Heart left ventricle (tissue), 16 donors: Measurements from ENCODE around the gene IPO9. TPM values are rescaled to one million over a fixed set of nuclear protein-coding genes. Genes with fewer than 3 reads are reported as not detected.

Source experiments
- ATAC-seq, 4 donors: fragments of 200-7000 bp; cut with Tn5 transposase; one replicate each; pipeline ENCODE4 v1.9.1; 2020 to 2022; ENCODE audit warnings: moderate library complexity in 4 of 4, mild to moderate bottlenecking in 3 of 4, moderate number of reproducible peaks in 1 of 4
- DNase-seq, 5 donors: peaks; one replicate each; pipeline ENCODE4 v3.0.0-alpha.2; 2020
- H3K27ac ChIP-seq, 12 donors: fragments of 200-600 bp; sonication (generic) in 4 of 12; one replicate each; pipeline versions ENCODE4 v1.5.0 to v1.8.0; 2016 to 2022; ENCODE audit warnings: mild to moderate bottlenecking in 2 of 12
- H3K27me3 ChIP-seq, 9 donors: fragments of 200-600 bp; sonication (generic) in 2 of 9; one replicate each; pipeline versions ENCODE4 v1.5.1 to v1.8.0; 2016 to 2022; ENCODE audit warnings: mild to moderate bottlenecking in 3 of 9
- H3K36me3 ChIP-seq, 9 donors: fragments of 200-600 bp; sonication (generic) in 2 of 9; one replicate each; pipeline versions ENCODE4 v1.5.0 to v1.8.0; 2018 to 2022; ENCODE audit warnings: mild to moderate bottlenecking in 2 of 9
- H3K4me1 ChIP-seq, 12 donors: fragments of 200-600 bp; sonication (generic) in 4 of 12; one replicate each; pipeline versions ENCODE4 v1.5.0 to v1.8.0; 2016 to 2022; ENCODE audit warnings: mild to moderate bottlenecking in 3 of 12
- H3K4me3 ChIP-seq, 12 donors: fragments of 200-600 bp; sonication (generic) in 4 of 12; one replicate each; pipeline versions ENCODE4 v1.5.0 to v1.8.0; 2017 to 2022; ENCODE audit warnings: mild to moderate bottlenecking in 9 of 12, moderate library complexity in 4 of 12
- H3K9me3 ChIP-seq, 12 donors: fragments of 200-600 bp; sonication (generic) in 4 of 12; one replicate each; pipeline versions ENCODE4 v1.5.0 to v1.8.0; 2016 to 2022; ENCODE audit warnings: mild to moderate bottlenecking in 1 of 12
- POLR2A ChIP-seq, 2 donors: fragments of 450-650 bp; IDR thresholded peaks; one replicate each; pipeline ENCODE4 v1.6.1; 2017; ENCODE audit warnings: antibody characterized with exemption in 2 of 2, mild to moderate bottlenecking in 2 of 2, moderate library complexity in 2 of 2
- WGBS, 4 donors: extraction: QIAGEN DNeasy Blood & Tissue Kit in 2 of 4; methylation state at CpG; one replicate each; pipeline versions ENCODE4 v1.1.5 to v1.1.7; 2013 to 2018; 5-methylcytosine and 5-hydroxymethylcytosine counted together
- intact Hi-C, 10 donors: fragments of 100-400 bp; cut with DNase I; formaldehyde crosslinking; loops; one replicate each; pipeline versions ENCODE4 v1.11.1 to v1.14.2; 2022
- long read RNA-seq, 3 donors: library from polyadenylated mRNA; unstranded; transcript quantifications; one replicate each; pipeline ENCODE4 v2.0.0, GENCODE V29; 2020 to 2021
- polyA plus RNA-seq, 2 donors: library from polyadenylated mRNA; stranded (reverse); fragments of 200-250 nt; gene quantifications; one replicate each; pipeline ENCODE4 v1.2.3, GENCODE V29; 2013
- total RNA-seq, 9 donors: library from RNA; depleted of rRNA in 2 of 9; stranded (reverse); fragments of >200 nt in 2 of 9; fragmentation: NEBNext Ultra II Directional in 3 of 9; extraction: Animal tissue kit (Norgen Biotek cat#: 25700) in 3 of 9; gene quantifications; one replicate each; pipeline versions ENCODE4 v1.1.0 to v1.2.4, GENCODE V29; 2016 to 2023
- TF ChIP-seq, protein P1 (sequence below), 12 donors: fragments of 200-600 bp; sonication (generic) in 4 of 12; IDR thresholded peaks; one replicate each; pipeline versions ENCODE4 v1.5.0 to v1.8.0; 2018 to 2022; ENCODE audit warnings: antibody characterized with exemption in 12 of 12, mild to moderate bottlenecking in 5 of 12
- donor health status: ischemic (EF 13 %, LVEDD 7.1; RV severe dilation, severe dysfunction).
- donor health status: healthy with polysubstance abuse.
- donor health status: DM: no; HTN: yes; CAD: no.
- donor health status: DM: no; HTN: no; CAD: no.
- donor health status: ischemic (EF 25% LVEDD 6.9; RV normal size, moderate dysfunction).
- donor health status: ischemic (EF 25% LVEDD 5.7; RV mildly dilated, moderate dysfunction).
- donor health status: healthy.
- donor health status: DM: yes; HTN: yes; CAD: no.
- donor health status: ischemic (EF 35%, LVEDD 5.7; RV mildly dilated, moderate dysfunction).
- donor health status: nonischemic (EF 11% LVEDD 7.7; RV severe dilation, severe dysfunction).
- donor health status: DM: yes; HTN: yes; CAD: no.
- donor health status: PGD.
- donor health status: ischemic (EF 29% LVEDD 5.4; RV normal size, mild dysfunction).
- donor health status: nonischemic (EF 23%, LVEDD 6.1; RV moderate dilation, normal function).

The IPO9 gene
- 10 to 100 TPM; 12.1 to 35.4 (median 23.1) TPM for total RNA-seq
- 10 to 100 TPM in 1 of 2 donors, 1 to 10 TPM in 1; 9.8 to 13.8 TPM for polyA plus RNA-seq
- long read RNA-seq, donor 1, full-length matches to known transcripts = 2 of 9 reads
- long read RNA-seq, donor 1, partial matches to known transcripts = 5 of 9 reads
- long read RNA-seq, donor 1, other reads (novel, unspliced or antisense) = 2 of 9 reads
- long read RNA-seq, donor 2, full-length matches to known transcripts = 22 of 45 reads
- long read RNA-seq, donor 2, partial matches to known transcripts = 10 of 45 reads
- long read RNA-seq, donor 2, other reads (novel, unspliced or antisense) = 13 of 45 reads
- long read RNA-seq, donor 3, full-length matches to known transcripts = 9 of 21 reads
- long read RNA-seq, donor 3, partial matches to known transcripts = 6 of 21 reads
- long read RNA-seq, donor 3, other reads (novel, unspliced or antisense) = 6 of 21 reads

DNA sequence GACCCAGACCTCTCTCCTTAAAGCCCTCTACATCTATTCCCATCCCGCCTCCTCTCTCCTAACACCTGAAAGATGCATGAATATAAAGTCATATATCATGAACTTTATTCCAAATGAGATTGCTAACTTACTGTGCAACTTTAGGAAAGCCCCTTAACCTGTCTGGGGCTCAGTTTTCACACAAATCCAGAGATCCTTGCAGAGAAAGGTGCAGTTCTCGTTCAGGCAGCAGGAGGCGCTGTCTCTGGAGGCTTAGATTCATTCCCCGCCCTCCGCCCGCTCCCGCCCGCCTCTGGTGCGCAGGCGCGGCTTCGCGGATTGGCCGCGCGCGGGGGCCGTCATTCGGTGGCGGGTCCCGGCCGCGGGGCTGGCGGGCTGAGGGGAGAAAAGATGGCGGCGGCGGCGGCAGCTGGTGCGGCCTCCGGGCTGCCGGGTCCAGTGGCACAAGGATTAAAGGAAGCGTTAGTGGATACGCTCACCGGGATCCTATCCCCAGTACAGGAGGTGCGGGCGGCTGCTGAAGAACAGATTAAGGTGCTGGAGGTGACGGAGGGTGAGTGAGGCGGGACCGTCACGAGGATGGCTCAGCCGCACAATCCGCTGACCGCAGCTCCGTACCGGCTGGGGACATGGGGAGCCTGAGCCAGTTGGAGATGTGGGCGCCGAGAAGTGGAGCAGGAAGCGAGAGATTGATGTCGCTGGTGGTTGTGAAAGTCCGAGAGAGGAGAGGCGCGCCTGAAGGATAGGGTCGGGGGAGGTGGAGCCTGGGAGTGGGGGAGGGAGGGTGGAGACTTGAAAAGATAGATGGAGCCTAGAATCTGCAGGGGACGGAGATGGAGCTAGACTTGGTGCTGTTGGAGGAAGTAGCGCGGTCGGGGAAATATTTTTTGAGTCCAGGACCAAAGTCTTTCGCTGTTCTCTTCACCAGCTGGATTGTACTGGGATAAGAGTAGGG, at the start of gene IPO9:
TSS of gene IPO9 (plus strand) at position 338 of the 955 bp plus-strand sequence. CDS start at position 391, 53 bp downstream.
- no peaks in the 10 kb centered on the region for H3K27me3 ChIP-seq
- DNase-seq (peak; percentile 91 to 96 (median 94)), ATAC-seq (peak; percentile 74 to 92 (median 90))
- H3K9me3 ChIP-seq = no peaks in the 10 kb centered on the region
- H3K4me1 ChIP-seq = peaks cover 0 to 57% (median 28%) of the 10 kb centered on the region in 12 donors
- intact Hi-C loops = loop anchor here in 2 of 10 donors (5.0 kb wide), 1 partner anchor 143 kb away; no protein-coding TSS in a partner anchor
- peak in 1 of 2 donors; percentile 76 for TF ChIP-seq POLR2A (IDR thresholded peaks at IDR 0.05)
- TF ChIP-seq, protein P1, sequence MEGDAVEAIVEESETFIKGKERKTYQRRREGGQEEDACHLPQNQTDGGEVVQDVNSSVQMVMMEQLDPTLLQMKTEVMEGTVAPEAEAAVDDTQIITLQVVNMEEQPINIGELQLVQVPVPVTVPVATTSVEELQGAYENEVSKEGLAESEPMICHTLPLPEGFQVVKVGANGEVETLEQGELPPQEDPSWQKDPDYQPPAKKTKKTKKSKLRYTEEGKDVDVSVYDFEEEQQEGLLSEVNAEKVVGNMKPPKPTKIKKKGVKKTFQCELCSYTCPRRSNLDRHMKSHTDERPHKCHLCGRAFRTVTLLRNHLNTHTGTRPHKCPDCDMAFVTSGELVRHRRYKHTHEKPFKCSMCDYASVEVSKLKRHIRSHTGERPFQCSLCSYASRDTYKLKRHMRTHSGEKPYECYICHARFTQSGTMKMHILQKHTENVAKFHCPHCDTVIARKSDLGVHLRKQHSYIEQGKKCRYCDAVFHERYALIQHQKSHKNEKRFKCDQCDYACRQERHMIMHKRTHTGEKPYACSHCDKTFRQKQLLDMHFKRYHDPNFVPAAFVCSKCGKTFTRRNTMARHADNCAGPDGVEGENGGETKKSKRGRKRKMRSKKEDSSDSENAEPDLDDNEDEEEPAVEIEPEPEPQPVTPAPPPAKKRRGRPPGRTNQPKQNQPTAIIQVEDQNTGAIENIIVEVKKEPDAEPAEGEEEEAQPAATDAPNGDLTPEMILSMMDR (IDR thresholded peaks at IDR 0.05) = peak; percentile 94 to 100 (median 98)
- H3K36me3 ChIP-seq = no peaks in the 10 kb centered on the region
- peak within 1 kb of the TSS; percentile 70 to 98 (median 88) for H3K4me3 ChIP-seq
- H3K27ac ChIP-seq = peak within 1 kb of the TSS; percentile 73 to 96 (median 92)
- WGBS, 4 donors = 1 to 2% (median 1%) methylated on average over 28 to 58 of the region's 58 CpGs

DNA sequence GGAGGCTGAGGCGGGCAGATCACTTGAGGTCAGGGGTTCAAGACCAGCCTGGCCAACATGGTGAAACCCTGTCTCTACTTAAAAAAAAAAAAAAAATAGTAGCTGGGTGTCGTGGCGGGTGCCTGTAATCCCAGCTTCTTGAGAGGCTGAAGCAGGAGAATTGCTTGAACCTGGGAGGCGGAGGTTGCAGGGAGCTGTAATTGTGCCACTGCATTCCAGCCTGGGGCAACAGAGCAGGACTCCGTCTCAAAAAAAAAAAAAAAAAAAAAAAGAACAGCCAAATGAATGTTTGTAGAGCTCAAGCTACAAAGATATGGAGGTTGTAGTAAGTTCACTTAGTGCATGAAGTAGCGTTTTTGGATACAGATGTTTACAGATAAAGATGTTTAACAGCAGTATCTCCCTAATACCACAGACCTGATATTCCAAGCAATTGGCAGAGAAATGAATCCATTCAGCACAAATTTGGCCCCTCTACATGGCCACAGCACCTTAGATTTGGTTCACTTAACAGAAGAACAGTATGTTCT, 49.5 kb upstream of the IPO9 start:
- Histone ChIP-seq H3K9me3 (no peaks in the 10 kb centered on the region), H3K27ac (peak overlapping the region; percentile 42 to 83 (median 69)), H3K4me3 (no peak overlapping the region), H3K27me3 (no peaks in the 10 kb centered on the region), H3K4me1 (peaks cover 9 to 77% (median 47%) of the 10 kb centered on the region in 12 donors), H3K36me3 (peaks cover 5 to 55% (median 42%) of the 10 kb centered on the region in 9 donors)
- ATAC-seq = peak in 2 of 4 donors; percentile 12 to 35
- 57 to 71% (median 61%) methylated on average over 6 of the region's 6 CpGs for WGBS, 4 donors
- no peak for TF ChIP-seq POLR2A (IDR thresholded peaks at IDR 0.05)
- TF ChIP-seq, protein P1 (IDR thresholded peaks at IDR 0.05) = no peak
- no peak for DNase-seq
- intact Hi-C loops = no loop called here

DNA sequence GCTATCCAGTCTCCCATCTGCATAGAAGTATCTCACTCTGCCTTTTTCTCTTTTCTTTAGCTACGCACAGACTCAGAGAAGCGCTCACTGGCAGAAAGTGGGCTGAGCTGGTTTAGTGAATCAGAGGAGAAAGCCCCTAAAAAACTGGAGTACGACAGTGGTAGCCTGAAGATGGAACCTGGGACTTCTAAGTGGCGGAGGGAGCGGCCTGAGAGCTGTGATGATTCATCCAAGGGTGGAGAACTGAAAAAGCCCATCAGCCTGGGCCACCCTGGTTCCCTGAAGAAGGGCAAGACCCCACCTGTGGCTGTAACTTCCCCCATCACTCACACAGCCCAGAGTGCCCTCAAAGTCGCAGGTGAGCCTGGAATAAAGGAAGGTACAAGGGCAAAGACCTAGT, 48.0 kb upstream of the IPO9 start:
- H3K27ac ChIP-seq = peak overlapping the region in 6 of 12 donors; percentile 4 to 75 (median 32)
- peaks cover 9 to 64% (median 36%) of the 10 kb centered on the region in 12 donors for H3K4me1 ChIP-seq
- intact Hi-C loops = no loop called here
- no peak for DNase-seq
- TF ChIP-seq, protein P1 (IDR thresholded peaks at IDR 0.05) = no peak
- TF ChIP-seq POLR2A (IDR thresholded peaks at IDR 0.05) = no peak
- peaks cover 5 to 64% (median 57%) of the 10 kb centered on the region in 9 donors for H3K36me3 ChIP-seq
- no peak for ATAC-seq
- WGBS, 4 donors = 94 to 97% (median 95%) methylated on average over 6 of the region's 6 CpGs
- no peaks in the 10 kb centered on the region for H3K9me3 ChIP-seq
- H3K27me3 ChIP-seq = no peaks in the 10 kb centered on the region
- no peak overlapping the region for H3K4me3 ChIP-seq
